Hematopoietic multipotent progenitor cell treated with erythropoietin and hydrocortisone succinate and interleukin-3 and kit ligand, for 8 days (in vitro differentiated cells): Measurements from ENCODE around the gene WNK3.

Experiments
- DNase-seq: peaks from one replicate; pipeline ENCODE4 v3.0.0-alpha.2; 2015

The WNK3 gene

DNA sequence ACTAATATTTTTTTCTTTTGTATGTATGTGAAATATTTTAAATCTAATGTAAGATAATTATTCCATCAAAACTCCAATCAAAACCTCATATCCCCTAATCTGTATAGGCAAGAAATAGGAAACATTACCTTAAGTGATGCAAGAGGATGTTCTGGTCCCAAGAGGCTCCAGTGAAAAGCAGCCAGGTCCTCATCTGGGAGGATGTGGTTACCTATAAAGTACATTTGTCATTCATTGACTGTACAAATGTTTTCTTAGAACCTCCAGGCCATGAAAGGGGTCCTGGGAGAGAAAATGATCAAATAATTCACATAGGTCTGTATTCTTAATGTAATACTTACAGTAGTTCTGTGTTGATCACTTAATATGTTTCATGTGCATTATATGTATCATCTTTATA, 200.3 kb downstream of the WNK3 start:
- DNase-seq: no peak
